Measurements from ENCODE around the gene TXNDC9.
"Not testable (repeated sequence)": the region's sequence is repeated elsewhere in the genome, so short reads cannot be mapped to it uniquely, and the experiment has no call there.

TXNDC9 gene

DNA sequence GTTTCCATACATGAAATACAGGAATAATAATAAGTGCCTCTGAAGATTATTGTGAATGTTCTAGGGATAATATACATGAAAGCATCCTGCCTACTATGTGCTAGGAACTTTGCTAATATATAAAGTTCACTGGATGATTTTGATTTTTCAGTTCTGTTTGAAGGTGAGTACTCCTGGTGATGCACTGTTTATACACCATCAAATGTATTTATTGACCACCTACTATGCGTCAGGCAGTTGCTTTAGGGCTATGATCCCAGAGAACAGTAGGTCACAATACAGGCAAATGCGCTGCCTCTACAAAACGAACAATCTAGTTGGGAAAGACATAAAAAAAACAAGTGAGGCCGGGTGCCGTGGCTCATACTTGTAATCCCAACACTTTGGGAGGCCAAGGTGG is 10.7 kb downstream of the TXNDC9 start:
- no peak for DNase-seq (ENCODE audit: low read depth in 2 of 2)

- not testable (repeated sequence) for DNase-seq (ENCODE audit: low read depth in 2 of 2)
These were observed 18.3 kb downstream of the TXNDC9 start for GRCh38 chr2:99317873-99318200.

DNA sequence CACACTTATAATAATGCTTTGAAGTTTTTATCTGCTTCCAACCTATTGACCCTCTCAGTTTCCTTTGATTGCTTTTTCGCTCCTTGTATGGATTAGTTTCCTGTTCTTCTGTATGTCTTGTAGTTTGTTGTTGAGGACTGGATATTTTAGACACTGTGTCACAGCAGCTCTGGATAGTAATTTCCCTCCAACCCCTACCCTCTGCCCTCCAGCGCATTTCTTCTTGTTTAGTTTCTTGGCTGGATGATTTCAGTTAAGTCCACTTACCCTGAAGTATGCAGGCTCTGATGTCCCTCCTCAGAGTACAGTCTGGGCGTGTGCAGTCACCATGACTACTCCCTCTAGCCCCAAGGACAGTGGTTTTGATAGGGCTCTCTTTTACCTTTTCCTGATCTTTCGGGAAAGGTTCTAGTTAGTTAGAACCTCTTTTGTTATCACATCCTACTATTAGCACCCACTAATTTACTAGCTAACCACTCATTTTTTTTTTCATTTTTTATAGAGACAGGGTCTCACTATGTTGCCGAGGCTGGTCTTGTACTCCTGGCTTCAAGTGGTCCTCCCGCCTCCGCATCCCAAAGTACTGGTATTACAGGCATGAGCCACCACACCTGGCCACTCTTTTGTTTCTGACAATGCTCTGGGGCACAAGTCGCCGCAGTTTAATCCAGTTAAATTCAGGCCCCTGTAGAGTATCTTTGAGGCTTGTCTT is 18.8 kb downstream of the TXNDC9 start:
- no peak for DNase-seq (ENCODE audit: low read depth in 2 of 2)

- not testable (repeated sequence) for DNase-seq (ENCODE audit: low read depth in 2 of 2)
These were observed 35.0 kb downstream of the TXNDC9 start, which contains the start of gene LYG1 for GRCh38 chr2:99301097-99301496. LYG1 (minus strand) TSS chr2:99301197; CDS start chr2:99295670, 5,527 bp downstream.

DNA sequence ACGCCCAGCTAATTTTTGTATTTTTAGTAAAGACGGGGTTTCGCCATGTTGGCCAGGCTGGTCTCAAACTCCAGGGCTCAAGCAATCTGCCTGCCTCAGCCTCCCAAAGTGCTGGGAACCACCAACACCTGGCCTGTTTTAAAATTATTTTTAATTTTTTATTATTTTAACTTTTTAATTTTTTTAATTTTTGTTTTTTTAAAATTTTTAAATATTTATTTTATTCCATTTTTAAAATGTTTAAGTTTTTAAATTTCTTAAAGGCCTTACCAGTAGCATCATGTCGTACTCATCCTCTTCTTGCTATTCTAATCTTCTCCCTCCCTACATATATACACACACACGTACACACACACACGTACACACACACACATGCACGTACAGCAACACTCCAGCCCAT is 36.6 kb downstream of the TXNDC9 start:
- no peak for DNase-seq (ENCODE audit: low read depth in 2 of 2)

DNA sequence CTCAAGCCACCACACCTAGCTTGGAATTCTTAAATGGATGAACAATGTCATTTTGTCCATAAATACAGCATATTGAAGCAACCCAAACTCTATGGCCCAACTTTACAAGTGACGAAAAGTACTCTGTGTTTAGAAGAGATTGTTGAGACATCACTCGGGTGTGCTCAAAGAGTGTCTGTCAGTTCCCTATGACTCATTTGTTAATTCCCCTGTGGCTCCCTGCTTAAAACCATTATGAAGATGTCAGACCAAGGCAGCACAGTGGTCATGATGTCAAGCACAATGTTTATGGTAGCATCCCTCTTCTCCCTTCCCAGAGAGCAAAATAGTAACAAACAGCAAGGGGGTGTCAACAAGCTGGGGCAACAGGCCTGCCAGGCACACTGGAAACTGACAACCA is 38.1 kb downstream of the TXNDC9 start:
- DNase-seq (ENCODE audit: low read depth in 2 of 2) = no peak

GRCh38 chr2:99285526-99285925 is 50.6 kb downstream of the TXNDC9 start:
- DNase-seq (ENCODE audit: low read depth in 2 of 2) = no peak

GRCh38 chr2:99279969-99280695 is 56.0 kb downstream of the TXNDC9 start:
- DNase-seq (ENCODE audit: low read depth in 2 of 2) = no peak

GRCh38 chr2:99278793-99279291 is 57.3 kb downstream of the TXNDC9 start:
- no peak for DNase-seq (ENCODE audit: low read depth in 2 of 2)

DNA sequence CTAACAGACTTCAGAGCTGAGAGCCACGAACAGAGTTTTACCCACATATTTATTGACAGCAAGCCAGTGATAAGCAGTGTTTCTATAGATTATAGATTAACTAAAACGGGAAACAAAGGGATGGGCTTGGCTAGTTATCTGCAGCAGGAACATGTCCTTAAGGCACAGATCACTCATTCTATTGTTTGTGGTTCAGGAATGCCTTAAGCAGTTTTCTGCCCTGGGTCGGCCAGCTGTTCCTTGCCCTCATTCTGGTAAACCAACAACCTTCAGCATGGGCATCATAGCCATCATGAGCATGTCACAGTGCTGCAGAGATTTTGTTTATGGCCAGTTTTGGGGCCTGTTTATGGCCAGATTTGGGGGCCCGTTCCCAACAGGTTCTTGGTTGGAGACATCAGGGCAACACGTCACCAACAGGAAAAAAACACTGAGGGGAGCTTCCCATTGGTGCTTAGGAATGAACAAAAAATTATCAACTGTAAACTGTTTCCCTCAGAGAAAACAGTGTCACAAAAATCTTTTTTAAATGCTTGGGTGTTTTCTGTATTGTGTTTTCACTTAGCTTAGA is 57.9 kb downstream of the TXNDC9 start:
- not testable (repeated sequence) for DNase-seq (ENCODE audit: low read depth in 2 of 2)

DNA sequence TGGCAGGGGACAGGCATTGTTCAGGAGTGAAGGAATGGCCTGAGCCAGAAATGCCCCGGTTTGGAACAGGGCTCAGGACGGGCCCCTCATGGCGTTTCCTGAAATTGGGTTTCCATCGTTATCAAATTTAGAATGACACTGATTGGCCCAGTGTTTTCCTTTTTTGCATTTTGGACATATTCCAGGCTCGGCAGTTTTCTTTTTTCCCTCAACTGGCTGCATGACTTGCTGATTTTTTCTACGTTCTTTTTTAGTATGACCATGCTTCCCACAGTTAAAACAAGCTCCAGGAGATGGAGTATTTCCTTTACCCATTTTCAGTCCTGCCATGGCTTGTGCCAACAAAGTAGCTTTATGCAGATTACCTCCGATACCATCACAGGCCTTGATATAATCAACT is 60.3 kb downstream of the TXNDC9 start:
- no peak for DNase-seq (ENCODE audit: low read depth in 2 of 2)
